DMS53 (cell line): ENCODE data around the gene GIMAP2.
A peak's percentile ranks its signal among the peaks of the same experiment; 100 is the strongest.
"Not testable (repeated sequence)": the region's sequence is repeated elsewhere in the genome, so short reads cannot be mapped to it uniquely, and the experiment has no call there.

Experiments
- DNase-seq: peaks from one replicate; lab custom pipeline; 2025; lab: John Stamatoyannopoulos, UW

GIMAP2 gene

GRCh38 chr7:150685219-150686029 is at the start of gene GIMAP2:
GIMAP2 (plus strand) TSS chr7:150685706; CDS start chr7:150687060, 1,354 bp downstream.
- peak; percentile 60 for DNase-seq

- no peak for DNase-seq
Observed at GRCh38 chr7:150641854-150642253, 43.7 kb upstream of the GIMAP2 start.

- DNase-seq, result no peak
Observed at GRCh38 chr7:150642926-150643325, 42.6 kb upstream of the GIMAP2 start.

GRCh38 chr7:150645259-150646020 is 40.1 kb upstream of the GIMAP2 start:
- no peak for DNase-seq

GRCh38 chr7:150648353-150649079 is 37.0 kb upstream of the GIMAP2 start:
- DNase-seq, result no peak

- no peak for DNase-seq
Observed at GRCh38 chr7:150649080-150649385, 36.5 kb upstream of the GIMAP2 start.

- no peak for DNase-seq
Observed at GRCh38 chr7:150654692-150655091, 30.8 kb upstream of the GIMAP2 start.

GRCh38 chr7:150656047-150656446 is 29.5 kb upstream of the GIMAP2 start:
- DNase-seq, result no peak

GRCh38 chr7:150657526-150657925 is 28.0 kb upstream of the GIMAP2 start:
- no peak for DNase-seq

GRCh38 chr7:150660939-150661613 is 24.4 kb upstream of the GIMAP2 start:
- DNase-seq, result no peak

GRCh38 chr7:150662821-150663220 is 22.7 kb upstream of the GIMAP2 start:
- DNase-seq, result not testable (repeated sequence)

GRCh38 chr7:150663802-150664494 is 21.6 kb upstream of the GIMAP2 start:
- DNase-seq, result no peak

GRCh38 chr7:150665089-150665748 is 20.3 kb upstream of the GIMAP2 start:
- no peak for DNase-seq

GRCh38 chr7:150665896-150666295 is 19.6 kb upstream of the GIMAP2 start:
- DNase-seq, result no peak

- DNase-seq, result no peak
Observed at GRCh38 chr7:150666412-150666811, 19.1 kb upstream of the GIMAP2 start.

GRCh38 chr7:150668472-150668911 is 17.0 kb upstream of the GIMAP2 start:
- no peak for DNase-seq

GRCh38 chr7:150668977-150669376 is 16.5 kb upstream of the GIMAP2 start:
- no peak for DNase-seq

GRCh38 chr7:150671798-150672585 is 13.5 kb upstream of the GIMAP2 start:
- not testable (repeated sequence) for DNase-seq

GRCh38 chr7:150675714-150676113 is 9.8 kb upstream of the GIMAP2 start:
- DNase-seq, result no peak

- not testable (repeated sequence) for DNase-seq
Observed at GRCh38 chr7:150676276-150676675, 9.2 kb upstream of the GIMAP2 start.
